Skeletal muscle tissue (tissue), 4 donors: ENCODE results near the gene UNC5A. TPM values are rescaled to one million over a fixed set of nuclear protein-coding genes. Genes with fewer than 3 reads are reported as not detected.

Source experiments
- H3K27ac ChIP-seq: one replicate; pipeline ENCODE4 v1.7.0; 2013; ENCODE audit warnings: mild to moderate bottlenecking, low read depth, low read length, inconsistent platforms
- H3K27me3 ChIP-seq, 3 donors: one replicate each; pipeline ENCODE4 v1.7.0; 2013; ENCODE audit warnings: low read length in 3 of 3; ENCODE audit not compliant: control insufficient read depth in 3 of 3, insufficient read depth in 3 of 3
- H3K36me3 ChIP-seq, 3 donors: one replicate each; pipeline ENCODE4 v1.7.0; 2013; ENCODE audit warnings: low read length in 3 of 3; ENCODE audit not compliant: control insufficient read depth in 3 of 3, insufficient read depth in 3 of 3
- H3K4me1 ChIP-seq, 3 donors: one replicate each; pipeline ENCODE4 v1.7.0; 2013; ENCODE audit warnings: low read length in 3 of 3, mild to moderate bottlenecking in 3 of 3; ENCODE audit not compliant: control insufficient read depth in 3 of 3, insufficient read depth in 3 of 3
- H3K4me3 ChIP-seq, 3 donors: one replicate each; pipeline ENCODE4 v1.7.0; 2013; ENCODE audit warnings: low read length in 3 of 3
- H3K9ac ChIP-seq, 3 donors: one replicate each; pipeline ENCODE4 v1.7.0; 2013; ENCODE audit warnings: low read length in 3 of 3, mild to moderate bottlenecking in 3 of 3, moderate library complexity in 2 of 3, low read depth in 1 of 3
- H3K9me3 ChIP-seq, 3 donors: one replicate each; pipeline ENCODE4 v1.7.0; 2013; ENCODE audit warnings: low read length in 3 of 3; ENCODE audit not compliant: control insufficient read depth in 3 of 3
- total RNA-seq: library from RNA; depleted of rRNA; stranded (reverse); fragments of >200 nt; gene quantifications from one replicate; pipeline ENCODE4 v1.2.3, GENCODE V29; 2014
- donor health status: Osteomylitis.

The UNC5A gene
- total RNA-seq, 1 donor from 2014 or later = not detected

DNA sequence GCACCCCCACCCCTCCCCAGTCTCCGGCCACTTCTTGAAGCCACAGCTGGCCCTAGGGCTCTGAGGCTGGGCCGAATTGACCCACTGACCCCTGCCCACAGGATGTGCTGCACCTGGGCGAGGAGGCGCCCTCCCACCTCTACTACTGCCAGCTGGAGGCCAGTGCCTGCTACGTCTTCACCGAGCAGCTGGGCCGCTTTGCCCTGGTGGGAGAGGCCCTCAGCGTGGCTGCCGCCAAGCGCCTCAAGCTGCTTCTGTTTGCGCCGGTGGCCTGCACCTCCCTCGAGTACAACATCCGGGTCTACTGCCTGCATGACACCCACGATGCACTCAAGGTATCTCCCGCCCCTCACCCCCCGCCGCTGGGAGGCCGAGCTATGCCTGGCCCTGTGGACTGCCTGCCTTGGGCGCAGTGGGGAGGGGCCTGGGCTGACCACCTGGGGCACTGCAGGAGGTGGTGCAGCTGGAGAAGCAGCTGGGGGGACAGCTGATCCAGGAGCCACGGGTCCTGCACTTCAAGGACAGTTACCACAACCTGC lies 67.5 kb downstream of the UNC5A start:
- Histone ChIP-seq H3K27me3 (peaks cover 39 to 50% (median 43%) of the 10 kb centered on the region in 3 donors), H3K4me3 (no peak overlapping the region), H3K27ac (no peak overlapping the region), H3K4me1 (peaks cover 0 to 11% (median 7%) of the 10 kb centered on the region in 3 donors), H3K9ac (no peak overlapping the region), H3K36me3 (no peaks in the 10 kb centered on the region), H3K9me3 (no peaks in the 10 kb centered on the region)

DNA sequence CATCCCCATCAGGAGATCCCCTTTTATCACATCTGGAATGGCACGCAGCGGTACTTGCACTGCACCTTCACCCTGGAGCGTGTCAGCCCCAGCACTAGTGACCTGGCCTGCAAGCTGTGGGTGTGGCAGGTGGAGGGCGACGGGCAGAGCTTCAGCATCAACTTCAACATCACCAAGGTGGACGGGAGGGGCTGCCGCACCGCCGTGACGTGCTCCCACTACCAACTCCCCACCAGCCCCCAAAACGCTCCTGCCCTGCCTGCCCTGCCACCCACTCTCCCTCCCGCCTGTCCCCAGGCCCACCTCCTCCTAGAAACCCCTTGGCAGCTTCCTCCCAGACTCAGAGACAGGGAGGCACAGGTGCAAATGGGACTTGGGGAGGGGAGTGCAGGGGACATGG lies 68.1 kb downstream of the UNC5A start:
- no peaks in the 10 kb centered on the region for H3K36me3 ChIP-seq
- H3K27me3 ChIP-seq = peaks cover 38 to 49% (median 41%) of the 10 kb centered on the region in 3 donors
- H3K4me3 ChIP-seq = no peak overlapping the region

GRCh38 chr5:176878906-176879662 lies 68.7 kb downstream of the UNC5A start:
- Histone ChIP-seq H3K4me3 (no peak overlapping the region), H3K27me3 (peaks cover 31 to 43% (median 34%) of the 10 kb centered on the region in 3 donors), H3K9me3 (no peaks in the 10 kb centered on the region), H3K27ac (no peak overlapping the region), H3K36me3 (no peaks in the 10 kb centered on the region), H3K4me1 (peaks cover 0 to 17% (median 9%) of the 10 kb centered on the region in 3 donors), H3K9ac (no peak overlapping the region)

More for the DNA sequence above, 68.1 kb downstream of the UNC5A start:
- Histone ChIP-seq H3K27ac (no peak overlapping the region), H3K9me3 (no peaks in the 10 kb centered on the region), H3K9ac (no peak overlapping the region), H3K4me1 (peaks cover 0 to 13% (median 7%) of the 10 kb centered on the region in 3 donors)

GRCh38 chr5:176879663-176880361 lies 69.5 kb downstream of the UNC5A start:
- Histone ChIP-seq H3K9ac (no peak overlapping the region), H3K4me1 (peaks cover 0 to 21% (median 16%) of the 10 kb centered on the region in 3 donors), H3K4me3 (no peak overlapping the region), H3K36me3 (no peaks in the 10 kb centered on the region), H3K9me3 (no peaks in the 10 kb centered on the region), H3K27ac (no peak overlapping the region), H3K27me3 (peaks cover 24 to 38% (median 27%) of the 10 kb centered on the region in 3 donors)

GRCh38 chr5:176880366-176881020 lies 70.1 kb downstream of the UNC5A start:
- no peak overlapping the region for H3K4me3 ChIP-seq
- H3K27ac ChIP-seq = no peak overlapping the region
- H3K36me3 ChIP-seq = no peaks in the 10 kb centered on the region
- H3K9ac ChIP-seq = no peak overlapping the region
- H3K9me3 ChIP-seq = no peaks in the 10 kb centered on the region
- peaks cover 0 to 21% (median 16%) of the 10 kb centered on the region in 3 donors for H3K4me1 ChIP-seq
- peaks cover 19 to 34% (median 20%) of the 10 kb centered on the region in 3 donors for H3K27me3 ChIP-seq

DNA sequence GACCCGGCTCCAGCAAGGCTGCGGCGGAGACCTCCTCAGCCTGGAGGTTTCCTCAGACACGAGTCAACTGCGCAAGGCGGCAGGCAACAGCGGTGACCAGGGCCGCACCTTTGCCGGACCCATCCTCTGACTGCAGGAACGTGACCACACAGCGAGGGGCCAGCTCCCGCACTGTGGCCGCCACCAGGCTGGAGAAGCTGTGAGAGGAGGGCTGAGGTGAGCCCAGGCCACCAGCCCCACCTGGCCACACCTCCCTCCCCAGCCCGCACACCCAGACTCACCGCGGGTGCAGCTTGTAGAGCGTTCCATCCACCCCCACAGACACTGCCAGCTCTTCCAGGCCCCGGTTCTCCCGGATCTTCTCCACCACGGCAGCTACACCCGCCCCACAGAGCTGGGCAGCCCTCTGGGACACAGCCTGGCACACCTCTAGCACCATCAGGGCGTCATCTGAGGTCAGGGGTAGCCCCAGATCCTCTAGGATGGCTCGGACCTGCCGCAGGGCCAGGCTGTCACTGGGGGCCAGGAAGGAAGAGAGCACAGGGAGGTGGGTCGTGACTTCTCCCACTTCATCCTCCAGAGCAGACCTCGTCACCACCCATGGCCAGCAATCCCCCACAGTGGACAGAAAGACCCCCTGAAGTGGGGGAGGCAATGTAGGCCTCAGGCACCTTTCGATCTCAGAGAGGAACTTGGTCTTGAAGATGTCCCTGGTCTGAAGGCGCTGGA lies 70.8 kb downstream of the UNC5A start:
- Histone ChIP-seq H3K4me3 (no peak overlapping the region), H3K9ac (no peak overlapping the region), H3K4me1 (peaks cover 0 to 21% (median 16%) of the 10 kb centered on the region in 3 donors), H3K27ac (no peak overlapping the region), H3K36me3 (no peaks in the 10 kb centered on the region), H3K27me3 (peaks cover 13 to 27% (median 13%) of the 10 kb centered on the region in 3 donors), H3K9me3 (no peaks in the 10 kb centered on the region)

- H3K9ac ChIP-seq = no peak overlapping the region
- peaks cover 5 to 19% (median 5%) of the 10 kb centered on the region in 3 donors for H3K27me3 ChIP-seq
- no peaks in the 10 kb centered on the region for H3K36me3 ChIP-seq
- H3K4me1 ChIP-seq = peaks cover 0 to 21% (median 16%) of the 10 kb centered on the region in 3 donors
- H3K9me3 ChIP-seq = no peaks in the 10 kb centered on the region
- no peak overlapping the region for H3K4me3 ChIP-seq
- H3K27ac ChIP-seq = no peak overlapping the region
Measured at GRCh38 chr5:176881816-176882566, 71.6 kb downstream of the UNC5A start.

DNA sequence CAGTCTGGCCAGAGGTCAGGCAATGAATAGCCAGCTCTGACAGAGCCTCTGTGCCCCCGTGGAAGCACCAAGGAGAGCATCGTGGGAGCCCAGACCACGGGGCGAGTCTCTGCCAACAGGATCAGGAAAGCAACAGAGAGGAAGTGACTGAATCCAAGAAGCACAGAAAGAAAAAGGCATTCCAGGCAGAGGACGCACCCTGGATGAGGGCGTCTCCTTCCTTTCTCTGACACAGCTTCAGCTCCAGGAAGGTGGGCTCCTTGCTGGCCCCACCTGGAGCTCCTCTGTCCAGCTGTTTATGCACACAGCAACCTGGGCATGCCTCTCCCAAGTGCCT lies 72.2 kb downstream of the UNC5A start:
- Histone ChIP-seq H3K4me1 (peaks cover 0 to 21% (median 16%) of the 10 kb centered on the region in 3 donors), H3K9ac (no peak overlapping the region), H3K27me3 (peaks cover 3 to 15% (median 5%) of the 10 kb centered on the region in 3 donors), H3K36me3 (no peaks in the 10 kb centered on the region), H3K4me3 (no peak overlapping the region), H3K27ac (no peak overlapping the region), H3K9me3 (no peaks in the 10 kb centered on the region)
